IMR-90 (cell line): ENCODE data around the gene EXOC2. TPM values are rescaled to one million over a fixed set of nuclear protein-coding genes. Genes with fewer than 3 reads are reported as not detected.

Experiments
- ATAC-seq: fragments of 200-7000 bp; cut with Tn5 transposase; 2 replicates; pipeline ENCODE4 v1.9.1; 2020; ENCODE audit warnings: low read depth, mild to moderate bottlenecking, moderate library complexity
- BruUV-seq: library from RNA; stranded (reverse); fragments of 400-500 nt; replicated peaks from 2 replicates; lab custom pipeline; 2021; lab: Mats Ljungman, UMichigan
- CTCF ChIA-PET: fragments of 300-600 bp; formaldehyde crosslinking; extraction: SDS; loops from one replicate; lab custom pipeline; 2021; ENCODE audit warnings: antibody characterized with exemption; lab: Yijun Ruan, JAX
- POLR2A ChIA-PET: fragments of 300-600 bp; sonication (Branson Sonifier 250); formaldehyde crosslinking; loops from one replicate; lab custom pipeline; 2022; ENCODE audit warnings: antibody characterized with exemption; ENCODE audit not compliant: unreplicated experiment; lab: Charles Lee
- DNase-seq: peaks from one replicate; pipeline ENCODE4 v3.0.0; 2013
- H2AFZ ChIP-seq: replicated peaks from 2 replicates; pipeline ENCODE3; 2013; ENCODE audit warnings: low read length, mild to moderate bottlenecking; ENCODE audit not compliant: poor library complexity
- H2AK5ac ChIP-seq: 2 replicates; pipeline ENCODE4 v1.6.1; 2013; ENCODE audit warnings: low read depth, low read length, inconsistent platforms
- H2AK9ac ChIP-seq: replicated peaks from 2 replicates; pipeline ENCODE3; 2013; ENCODE audit warnings: mild to moderate bottlenecking, low read depth, low read length, moderate library complexity; ENCODE audit not compliant: poor library complexity
- H2BK120ac ChIP-seq: 2 replicates; pipeline ENCODE4 v1.6.1; 2013; ENCODE audit warnings: low read depth, low read length, inconsistent platforms
- H2BK15ac ChIP-seq: 3 replicates; pipeline ENCODE4 v1.6.1; 2013; ENCODE audit warnings: low read depth, low read length, inconsistent platforms
- H2BK20ac ChIP-seq: 2 replicates; pipeline ENCODE4 v1.6.1; 2013; ENCODE audit warnings: low read depth, mild to moderate bottlenecking, inconsistent platforms, low read length, moderate library complexity
- H2BK5ac ChIP-seq: 2 replicates; pipeline ENCODE4 v1.6.1; 2013; ENCODE audit warnings: mild to moderate bottlenecking, low read depth, low read length, inconsistent platforms; ENCODE audit not compliant: poor library complexity, severe bottlenecking
- H3K14ac ChIP-seq: replicated peaks from 2 replicates; pipeline ENCODE4 v1.6.1; 2013; ENCODE audit warnings: low read depth, low read length, inconsistent platforms
- H3K18ac ChIP-seq: 2 replicates; pipeline ENCODE4 v1.6.1; 2013; ENCODE audit warnings: low read depth, low read length, control low read depth
- H3K23ac ChIP-seq: 2 replicates; pipeline ENCODE4 v1.6.1; 2013; ENCODE audit warnings: low read depth, low read length, inconsistent platforms
- H3K27ac ChIP-seq: 2 replicates; pipeline ENCODE4 v1.5.1; 2013; ENCODE audit warnings: mild to moderate bottlenecking, control low read depth, low read length; ENCODE audit not compliant: insufficient read depth
- H3K27me3 ChIP-seq: 2 replicates; pipeline ENCODE4 v1.6.1; 2013; ENCODE audit warnings: low read length; ENCODE audit not compliant: control insufficient read depth, insufficient read depth
- H3K36me3 ChIP-seq: 2 replicates; pipeline ENCODE4 v1.6.1; 2013; ENCODE audit warnings: low read length, mixed read lengths; ENCODE audit not compliant: control insufficient read depth, insufficient read depth
- H3K4ac ChIP-seq: 2 replicates; pipeline ENCODE4 v1.6.1; 2013; ENCODE audit warnings: low read depth, low read length, inconsistent platforms
- H3K4me1 ChIP-seq: 2 replicates; pipeline ENCODE4 v1.6.1; 2013; ENCODE audit warnings: low read length, mixed read lengths; ENCODE audit not compliant: control insufficient read depth, insufficient read depth
- H3K4me2 ChIP-seq: 2 replicates; pipeline ENCODE4 v1.6.1; 2013; ENCODE audit warnings: low read depth, mild to moderate bottlenecking, control low read depth, low read length, moderate library complexity
- H3K4me3 ChIP-seq: 2 replicates; pipeline ENCODE4 v1.5.1; 2013; ENCODE audit warnings: low read depth, mild to moderate bottlenecking, control low read depth, low read length, moderate library complexity; ENCODE audit not compliant: insufficient read depth
- H3K56ac ChIP-seq: 2 replicates; pipeline ENCODE4 v1.6.1; 2013; ENCODE audit warnings: low read length, inconsistent platforms; ENCODE audit not compliant: insufficient read depth; ENCODE audit errors: extremely low read depth
- H3K79me1 ChIP-seq, 2 experiments: 2 replicates each; pipeline ENCODE4 v1.6.1; 2013; ENCODE audit warnings: low read length in 2 of 2, inconsistent platforms in 1 of 2, low read depth in 1 of 2
- H3K9ac ChIP-seq: 2 replicates; pipeline ENCODE4 v1.6.1; 2013; ENCODE audit warnings: low read depth, low read length, control low read depth
- H3K9me1 ChIP-seq: 2 replicates; pipeline ENCODE4 v1.6.1; 2013; ENCODE audit warnings: low read length, inconsistent platforms; ENCODE audit not compliant: insufficient read depth
- H3K9me3 ChIP-seq: 2 replicates; pipeline ENCODE4 v1.6.1; 2013; ENCODE audit warnings: low read length; ENCODE audit not compliant: control insufficient read depth, insufficient read depth
- H4K20me1 ChIP-seq: 2 replicates; pipeline ENCODE4 v1.6.1; 2013; ENCODE audit warnings: low read length, inconsistent platforms; ENCODE audit not compliant: insufficient read depth
- H4K5ac ChIP-seq: 2 replicates; pipeline ENCODE4 v1.6.1; 2013; ENCODE audit warnings: mild to moderate bottlenecking, low read depth, low read length, control low read depth
- H4K8ac ChIP-seq, 2 experiments: 2 replicates each; pipeline ENCODE4 v1.6.1; 2013; ENCODE audit warnings: low read depth in 2 of 2, low read length in 2 of 2, control low read depth in 1 of 2, inconsistent platforms in 1 of 2
- H4K91ac ChIP-seq: 2 replicates; pipeline ENCODE4 v1.6.1; 2013; ENCODE audit warnings: low read depth, low read length, inconsistent platforms; ENCODE audit not compliant: insufficient read depth
- BHLHE40 ChIP-seq: fragments of 150-350 bp; IDR thresholded peaks from 2 replicates; pipeline ENCODE4 v1.6.1; 2016; ENCODE audit warnings: mild to moderate bottlenecking, low read depth, low read length
- CEBPB ChIP-seq: IDR thresholded peaks from 2 replicates; pipeline ENCODE4 v1.6.1; 2012; ENCODE audit warnings: low read depth, low read length, improper control_type of control experiment
- CHD1 ChIP-seq: IDR thresholded peaks from 2 replicates; pipeline ENCODE4 v1.6.1; 2012; ENCODE audit warnings: low read depth, low read length, improper control_type of control experiment
- CTCF ChIP-seq: conservative IDR thresholded peaks from 2 replicates; pipeline ENCODE4 v1.5.1; 2012; ENCODE audit warnings: mild to moderate bottlenecking, low read depth, low read length, improper control_type of control experiment
- ELK1 ChIP-seq: fragments of 150-350 bp; IDR thresholded peaks from 2 replicates; pipeline ENCODE4 v1.6.1; 2016; ENCODE audit warnings: low read depth, mild to moderate bottlenecking, low read length, moderate library complexity, borderline replicate concordance
- MAFK ChIP-seq: IDR thresholded peaks from 2 replicates; pipeline ENCODE4 v1.6.1; 2012; ENCODE audit warnings: low read depth, low read length, improper control_type of control experiment
- POLR2A ChIP-seq: IDR thresholded peaks from 2 replicates; pipeline ENCODE4 v1.6.1; 2012; ENCODE audit warnings: mild to moderate bottlenecking, low read depth, low read length
- RCOR1 ChIP-seq: IDR thresholded peaks from 2 replicates; pipeline ENCODE4 v1.6.1; 2012; ENCODE audit warnings: mild to moderate bottlenecking, low read length, improper control_type of control experiment; ENCODE audit not compliant: insufficient replicate concordance
- SMC3 ChIP-seq: fragments of 150-350 bp; IDR thresholded peaks from 2 replicates; pipeline ENCODE4 v1.6.1; 2016; ENCODE audit warnings: low read depth, mild to moderate bottlenecking, antibody characterized with exemption, low read length, moderate library complexity
- USF2 ChIP-seq: fragments of 150-350 bp; IDR thresholded peaks from 2 replicates; pipeline ENCODE4 v1.6.1; 2017; ENCODE audit warnings: mild to moderate bottlenecking, antibody characterized with exemption, low read length, low read depth
- whole genome bisulfite sequencing, 2 experiments: methylation state at CpG; one replicate each; pipeline versions ENCODE4 v1.1.5 to v1.1.7; 2013; ENCODE audit warnings: missing lambda C conversion rate in 2 of 2; ENCODE audit not compliant: insufficient read length in 1 of 2; ENCODE audit errors: extremely low coverage in 2 of 2; 5-methylcytosine and 5-hydroxymethylcytosine counted together
- dilution Hi-C: fragments of 300-500 bp; cut with HindIII; formaldehyde crosslinking; loops from one replicate; pipeline ENCODE4 v1.14.3; 2018; ENCODE audit warnings: low sequenced_read_pairs; ENCODE audit not compliant: unreplicated experiment
- in situ Hi-C: fragments of 300-500 bp; cut with MboI; formaldehyde crosslinking; loops from 3 replicates; pipeline ENCODE4 v1.14.3; 2019; ENCODE audit warnings: low sequenced_read_pairs, inconsistent platforms, mixed read lengths
- intact Hi-C: fragments of 100-400 bp; cut with micrococcal nuclease; formaldehyde crosslinking; loops from 2 replicates; pipeline ENCODE4 v1.10.0; 2022
- polyA plus RNA-seq, 3 experiments: library from polyadenylated mRNA; depleted of rRNA; stranded (reverse); fragments of >200 nt; gene quantifications; 2 replicates each; pipeline ENCODE4 v1.2.3, GENCODE V29; 2012; ENCODE audit warnings: low replicate concordance in 1 of 3
- total RNA-seq: library from RNA; depleted of rRNA; stranded (reverse); fragments of >200 nt; gene quantifications from 2 replicates; pipeline ENCODE4 v1.2.3, GENCODE V29; 2012

The EXOC2 gene
- total and polyA plus RNA-seq, 2 of the 4 experiments (the other 2 are of a cell fraction): 13.1 to 37.3 TPM

- intact Hi-C loops (no loop called here), dilution Hi-C loops (no loop called here), in situ Hi-C loops (no loop called here)
- no peaks in the 10 kb centered on the region for H3K79me1 ChIP-seq
- H3K56ac ChIP-seq: no peak overlapping the region
- H4K5ac ChIP-seq: no peak overlapping the region
- H3K4me2 ChIP-seq: no peak overlapping the region
- no peak overlapping the region for H2BK5ac ChIP-seq
- H3K27ac ChIP-seq: no peak overlapping the region
- no peaks in the 10 kb centered on the region for H3K9me1 ChIP-seq
- no peaks in the 10 kb centered on the region for H4K20me1 ChIP-seq
- no peak overlapping the region for H3K9ac ChIP-seq
- ChIA-PET CTCF (no interaction called here), POLR2A (no interaction called here)
- H3K27me3 ChIP-seq: peaks cover 13% of the 10 kb centered on the region; the same call in 1 of the 2 replicates
- H2AK9ac ChIP-seq: no peak overlapping the region
- no peaks in the 10 kb centered on the region for H3K36me3 ChIP-seq
- no peak overlapping the region for H3K4me3 ChIP-seq
- no peak overlapping the region for H2BK120ac ChIP-seq
- H2AFZ ChIP-seq: no peak overlapping the region
- no peak overlapping the region for H2BK15ac ChIP-seq
- H3K23ac ChIP-seq: no peak overlapping the region
- TF ChIP-seq BHLHE40 (no peak), ELK1 (no peak), CTCF (no peak), SMC3 (no peak), MAFK (no peak), USF2 (no peak), CHD1 (no peak), POLR2A (no peak), RCOR1 (no peak), CEBPB (no peak)
- H2BK20ac ChIP-seq: no peak overlapping the region
- no peak overlapping the region for H3K18ac ChIP-seq
- H3K9me3 ChIP-seq: no peaks in the 10 kb centered on the region
- peaks cover 3% of the 10 kb centered on the region; the same call in 1 of the 2 replicates for H3K4me1 ChIP-seq
- no TSS peak for BruUV-seq
- DNase-seq (no peak), ATAC-seq (no peak)
- no peak overlapping the region for H3K14ac ChIP-seq
- no peak overlapping the region for H4K8ac ChIP-seq
- H3K4ac ChIP-seq: no peak overlapping the region
- no peak overlapping the region for H4K91ac ChIP-seq
- 67% methylated on average over 6 of the region's 9 CpGs; no CpG with 5 or more reads in 1 of the 2 experiments for WGBS, 2 experiments
- no peak overlapping the region for H2AK5ac ChIP-seq
Measured at GRCh38 chr6:439641-440167, 253.2 kb downstream of the EXOC2 start.
